Smooth muscle cell (in vitro differentiated cells): Measurements from ENCODE around the gene RP2. TPM values are rescaled to one million over a fixed set of nuclear protein-coding genes. Genes with fewer than 3 reads are reported as not detected.

Experiments
- DNase-seq: peaks from one replicate; lab custom pipeline; 2025; ENCODE audit not compliant: unreplicated experiment; lab: John Stamatoyannopoulos, UW
- H2AFZ ChIP-seq: fragments of 200-600 bp; sonication (generic); 2 replicates; pipeline ENCODE4 v1.6.0; 2016; ENCODE audit warnings: antibody characterized with exemption, low read depth, mild to moderate bottlenecking
- H3F3A ChIP-seq: fragments of 200-600 bp; sonication (generic); 2 replicates; pipeline ENCODE4 v1.6.0; 2017; ENCODE audit warnings: antibody characterized with exemption, low read depth
- H3K27ac ChIP-seq: fragments of 200-600 bp; sonication (generic); 2 replicates; pipeline ENCODE4 v1.5.1; 2016; ENCODE audit warnings: low read depth, mild to moderate bottlenecking
- H3K27me3 ChIP-seq: fragments of 200-600 bp; sonication (generic); 2 replicates; pipeline ENCODE4 v1.6.1; 2016; ENCODE audit warnings: low read depth, mild to moderate bottlenecking
- H3K36me3 ChIP-seq: fragments of 200-600 bp; sonication (generic); 2 replicates; pipeline ENCODE4 v1.5.1; 2016; ENCODE audit warnings: low read depth
- H3K4me1 ChIP-seq: fragments of 200-600 bp; sonication (generic); 2 replicates; pipeline ENCODE4 v1.5.1; 2016; ENCODE audit warnings: low read depth
- H3K4me2 ChIP-seq: fragments of 200-600 bp; sonication (generic); 2 replicates; pipeline ENCODE4 v1.6.0; 2016; ENCODE audit warnings: mild to moderate bottlenecking
- H3K4me3 ChIP-seq: fragments of 200-600 bp; sonication (generic); 2 replicates; pipeline ENCODE4 v1.5.1; 2016; ENCODE audit warnings: mild to moderate bottlenecking
- H3K79me2 ChIP-seq: fragments of 200-600 bp; sonication (generic); 2 replicates; pipeline ENCODE4 v1.6.0; 2016; ENCODE audit warnings: low read depth, mild to moderate bottlenecking
- H3K9ac ChIP-seq: fragments of 200-600 bp; sonication (generic); 2 replicates; pipeline ENCODE4 v1.6.0; 2016; ENCODE audit warnings: low read depth
- H3K9me3 ChIP-seq: fragments of 200-600 bp; sonication (generic); replicated peaks from 2 replicates; pipeline ENCODE4 v1.5.1; 2016; ENCODE audit warnings: low read depth
- H4K20me1 ChIP-seq: fragments of 200-600 bp; sonication (generic); 2 replicates; pipeline ENCODE4 v1.6.0; 2016; ENCODE audit warnings: low read depth
- WGBS: methylation state at CpG from one replicate; pipeline ENCODE4 v1.1.7; 2016; ENCODE audit warnings: low lambda C conversion rate; 5-methylcytosine and 5-hydroxymethylcytosine counted together
- polyA plus RNA-seq: library from polyadenylated mRNA; unstranded; fragments of >200 nt; fragmentation: Nextera tagmentation; extraction: Ambion mirVana; gene quantifications from 2 replicates; pipeline ENCODE4 v1.2.1, GENCODE V29; 2016
- total RNA-seq: library from RNA; depleted of rRNA; stranded (reverse); fragments of >200 nt; gene quantifications from 2 replicates; pipeline ENCODE4 v1.2.3, GENCODE V29; 2014
- TF ChIP-seq, protein P1 (sequence below): fragments of 200-600 bp; sonication (generic); IDR thresholded peaks from 2 replicates; pipeline ENCODE4 v1.5.1; 2017; ENCODE audit warnings: borderline replicate concordance, mild to moderate bottlenecking, antibody characterized with exemption; ENCODE audit not compliant: insufficient read depth, poor library complexity, severe bottlenecking

Gene RP2
- total and polyA plus RNA-seq, 2 experiments from 2014 or later = 11.3 to 20.5 TPM

GRCh38 chrX:46814966-46815365, 21.9 kb upstream of the RP2 start:
- Histone ChIP-seq H3K4me2 (no peak overlapping the region), H3K4me1 (no peaks in the 10 kb centered on the region), H3K27me3 (no peaks in the 10 kb centered on the region), H2AFZ (no peak overlapping the region), H4K20me1 (no peaks in the 10 kb centered on the region), H3K9me3 (no peaks in the 10 kb centered on the region), H3K36me3 (no peaks in the 10 kb centered on the region), H3F3A (no peaks in the 10 kb centered on the region), H3K27ac (no peak overlapping the region), H3K9ac (no peak overlapping the region), H3K4me3 (no peak overlapping the region), H3K79me2 (no peaks in the 10 kb centered on the region)
- 75% methylated on average over 7 of the region's 7 CpGs for WGBS
- TF ChIP-seq, protein P1, sequence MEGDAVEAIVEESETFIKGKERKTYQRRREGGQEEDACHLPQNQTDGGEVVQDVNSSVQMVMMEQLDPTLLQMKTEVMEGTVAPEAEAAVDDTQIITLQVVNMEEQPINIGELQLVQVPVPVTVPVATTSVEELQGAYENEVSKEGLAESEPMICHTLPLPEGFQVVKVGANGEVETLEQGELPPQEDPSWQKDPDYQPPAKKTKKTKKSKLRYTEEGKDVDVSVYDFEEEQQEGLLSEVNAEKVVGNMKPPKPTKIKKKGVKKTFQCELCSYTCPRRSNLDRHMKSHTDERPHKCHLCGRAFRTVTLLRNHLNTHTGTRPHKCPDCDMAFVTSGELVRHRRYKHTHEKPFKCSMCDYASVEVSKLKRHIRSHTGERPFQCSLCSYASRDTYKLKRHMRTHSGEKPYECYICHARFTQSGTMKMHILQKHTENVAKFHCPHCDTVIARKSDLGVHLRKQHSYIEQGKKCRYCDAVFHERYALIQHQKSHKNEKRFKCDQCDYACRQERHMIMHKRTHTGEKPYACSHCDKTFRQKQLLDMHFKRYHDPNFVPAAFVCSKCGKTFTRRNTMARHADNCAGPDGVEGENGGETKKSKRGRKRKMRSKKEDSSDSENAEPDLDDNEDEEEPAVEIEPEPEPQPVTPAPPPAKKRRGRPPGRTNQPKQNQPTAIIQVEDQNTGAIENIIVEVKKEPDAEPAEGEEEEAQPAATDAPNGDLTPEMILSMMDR = no peak
- no peak for DNase-seq

DNA sequence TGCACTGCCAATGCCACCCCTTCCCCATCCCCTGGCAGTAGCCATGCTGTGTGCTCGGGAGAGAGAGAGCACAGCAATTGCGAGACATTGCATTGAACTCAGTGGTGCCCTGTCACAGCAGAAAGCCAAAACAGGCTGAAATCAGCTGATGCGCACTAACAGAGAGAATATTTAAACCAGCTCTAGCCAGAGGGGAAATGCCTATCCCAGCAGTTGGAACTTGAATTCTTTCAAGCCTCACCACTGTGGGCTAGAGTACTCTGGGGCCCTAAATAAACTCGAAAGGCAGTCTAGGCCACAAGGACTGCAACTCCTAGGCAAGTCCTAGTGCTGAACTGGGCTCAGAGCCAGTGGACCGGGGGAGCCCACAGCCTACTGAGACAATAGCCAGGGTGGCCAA, 17.7 kb upstream of the RP2 start:
- no peaks in the 10 kb centered on the region for H3K36me3 ChIP-seq
- no peak for DNase-seq
- no peaks in the 10 kb centered on the region for H3K9me3 ChIP-seq
- H3K4me2 ChIP-seq = no peak overlapping the region
- H3K27ac ChIP-seq = no peak overlapping the region
- H3F3A ChIP-seq = no peaks in the 10 kb centered on the region
- no peak overlapping the region for H2AFZ ChIP-seq
- H3K27me3 ChIP-seq = no peaks in the 10 kb centered on the region
- TF ChIP-seq, protein P1 = no peak
- H4K20me1 ChIP-seq = no peaks in the 10 kb centered on the region
- no peak overlapping the region for H3K4me3 ChIP-seq
- no peaks in the 10 kb centered on the region for H3K79me2 ChIP-seq
- WGBS = 69% methylated on average over 5 of the region's 5 CpGs
- H3K4me1 ChIP-seq = no peaks in the 10 kb centered on the region
- no peak overlapping the region for H3K9ac ChIP-seq

DNA sequence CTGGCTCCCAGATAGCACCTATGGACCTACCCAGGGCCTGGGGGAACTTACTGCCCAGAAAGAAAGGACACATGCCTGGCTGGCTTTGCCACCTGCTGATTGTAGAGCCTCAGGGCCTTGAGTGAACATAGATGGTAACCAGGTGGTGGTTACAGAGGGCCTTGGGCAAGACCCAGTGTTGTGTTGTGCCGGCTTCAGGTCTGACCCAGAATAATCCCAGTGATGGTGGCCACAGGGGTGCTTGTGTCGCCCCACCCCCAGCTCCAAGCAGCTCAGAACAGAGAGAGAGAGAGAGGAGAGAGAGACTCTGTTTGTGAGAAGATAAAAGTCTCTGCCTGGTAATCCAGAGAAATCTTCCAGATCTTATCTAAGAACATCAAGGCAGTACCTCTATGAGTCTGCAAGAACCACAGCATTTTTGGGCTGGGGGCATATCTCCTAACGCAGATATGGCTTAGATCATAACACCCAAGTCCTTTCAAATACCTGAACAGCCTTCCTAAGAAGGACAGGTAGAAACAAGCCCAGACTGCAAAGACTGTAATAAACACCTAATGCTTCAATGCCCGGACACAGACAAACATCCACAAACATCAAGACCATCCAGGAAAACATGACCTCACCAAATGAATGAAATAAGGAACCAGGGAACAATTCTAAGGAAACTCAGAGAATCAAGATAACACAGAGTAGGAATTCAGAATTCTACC, 16.3 kb upstream of the RP2 start:
- Histone ChIP-seq H3K4me2 (no peak overlapping the region), H3K4me1 (no peaks in the 10 kb centered on the region), H3F3A (no peaks in the 10 kb centered on the region), H3K27me3 (no peaks in the 10 kb centered on the region), H3K9ac (no peak overlapping the region), H4K20me1 (no peaks in the 10 kb centered on the region), H3K4me3 (no peak overlapping the region), H3K36me3 (no peaks in the 10 kb centered on the region), H3K27ac (no peak overlapping the region), H2AFZ (no peak overlapping the region), H3K9me3 (no peaks in the 10 kb centered on the region), H3K79me2 (no peaks in the 10 kb centered on the region)
- TF ChIP-seq, protein P1 = no peak
- DNase-seq = no peak
- 62% methylated on average over 4 of the region's 4 CpGs for WGBS

- no peak overlapping the region for H2AFZ ChIP-seq
- no peak overlapping the region for H3K4me3 ChIP-seq
- no peaks in the 10 kb centered on the region for H3K79me2 ChIP-seq
- no peak overlapping the region for H3K9ac ChIP-seq
- no peak for DNase-seq
- TF ChIP-seq, protein P1 = no peak
- no peaks in the 10 kb centered on the region for H3K9me3 ChIP-seq
- WGBS = 39% methylated on average over 2 of the region's 2 CpGs
- no peak overlapping the region for H3K27ac ChIP-seq
- no peaks in the 10 kb centered on the region for H3K27me3 ChIP-seq
- no peaks in the 10 kb centered on the region for H3F3A ChIP-seq
- no peaks in the 10 kb centered on the region for H3K4me1 ChIP-seq
- H4K20me1 ChIP-seq = no peaks in the 10 kb centered on the region
- no peaks in the 10 kb centered on the region for H3K36me3 ChIP-seq
- no peak overlapping the region for H3K4me2 ChIP-seq
Observed at GRCh38 chrX:46823481-46823880, 13.4 kb upstream of the RP2 start.
